Esophagus squamous epithelium (tissue), 5 donors: ENCODE data around the gene GPR146. TPM values are rescaled to one million over a fixed set of nuclear protein-coding genes. Genes with fewer than 3 reads are reported as not detected.

ENCODE experiments used
- DNase-seq: peaks from one replicate; lab custom pipeline; 2025; lab: John Stamatoyannopoulos, UW
- H3K27ac ChIP-seq, 4 donors: fragments of 200-600 bp; sonication (generic); one replicate each; pipeline ENCODE4 v1.5.1; 2016 to 2019; ENCODE audit warnings: mild to moderate bottlenecking in 1 of 4
- H3K27me3 ChIP-seq, 4 donors: fragments of 200-600 bp; sonication (generic); 1 replicate in 3 of 4; 2 replicates in 1 of 4; pipeline versions ENCODE4 v1.5.1 to v1.6.0; 2017 to 2021; ENCODE audit warnings: antibody characterized with exemption in 1 of 4
- H3K36me3 ChIP-seq, 3 donors: fragments of 200-600 bp; sonication (generic); one replicate each; pipeline ENCODE4 v1.5.1; 2016 to 2019
- H3K4me1 ChIP-seq, 3 donors: fragments of 200-600 bp; sonication (generic); one replicate each; pipeline ENCODE4 v1.5.1; 2017 to 2019
- H3K4me3 ChIP-seq, 4 donors: fragments of 200-600 bp; sonication (generic); 1 replicate in 3 of 4; 2 replicates in 1 of 4; pipeline ENCODE4 v1.5.1; 2016 to 2019; ENCODE audit warnings: mild to moderate bottlenecking in 2 of 4, moderate library complexity in 1 of 4
- H3K9me3 ChIP-seq, 3 donors: fragments of 200-600 bp; sonication (generic); one replicate each; pipeline ENCODE4 v1.5.1; 2016 to 2019
- CTCF ChIP-seq, 6 experiments: fragments of 450-650 bp in 4 of 6; fragments of 200-600 bp in 2 of 6; sonication (generic) in 2 of 6; IDR thresholded peaks; one replicate each; pipeline ENCODE4 v1.5.1; 2016 to 2019; ENCODE audit warnings: antibody characterized with exemption in 6 of 6, mild to moderate bottlenecking in 4 of 6, moderate library complexity in 4 of 6
- POLR2A ChIP-seq, 4 donors: fragments of 450-650 bp; IDR thresholded peaks; one replicate each; pipeline ENCODE4 v1.6.1; 2017; ENCODE audit warnings: antibody characterized with exemption in 4 of 4, mild to moderate bottlenecking in 4 of 4, moderate library complexity in 3 of 4
- WGBS, 2 donors: methylation state at CpG; one replicate each; pipeline ENCODE4 v1.1.5; 2018; 5-methylcytosine and 5-hydroxymethylcytosine counted together
- intact Hi-C: fragments of 100-400 bp; cut with DNase I; formaldehyde crosslinking; loops from one replicate; pipeline ENCODE4 v1.15.0; 2022
- total RNA-seq, 4 donors: library from RNA; depleted of rRNA; stranded (reverse); fragments of >200 nt; gene quantifications; one replicate each; pipeline ENCODE4 v1.1.0, GENCODE V29; 2016
- donor health status: DM: yes; HTN: yes; CAD: no.

The GPR146 gene
- total RNA-seq, 4 donors from 2014 or later: 1.1 to 12.8 (median 3.5) TPM

GRCh38 chr7:1090686-1091643, 46.6 kb downstream of the GPR146 start:
- Histone ChIP-seq H3K27me3 (no peaks in the 10 kb centered on the region), H3K36me3 (peaks cover 0 to 36% (median 6%) of the 10 kb centered on the region in 3 donors), H3K27ac (no peak overlapping the region), H3K4me1 (peaks cover 19 to 37% (median 28%) of the 10 kb centered on the region in 3 donors), H3K4me3 (no peak overlapping the region), H3K9me3 (no peaks in the 10 kb centered on the region)
- intact Hi-C loops: no loop called here
- WGBS, 2 donors: 73 to 78% methylated on average over 10 to 11 of the region's 28 CpGs
- DNase-seq: no peak
- TF ChIP-seq CTCF (IDR thresholded peaks at IDR 0.05) (no peak), POLR2A (IDR thresholded peaks at IDR 0.05) (no peak)

GRCh38 chr7:1091644-1092027, 47.3 kb downstream of the GPR146 start:
- H3K27ac ChIP-seq: no peak overlapping the region
- no peaks in the 10 kb centered on the region for H3K27me3 ChIP-seq
- no peak for DNase-seq
- peaks cover 0 to 36% (median 6%) of the 10 kb centered on the region in 3 donors for H3K36me3 ChIP-seq
- no peaks in the 10 kb centered on the region for H3K9me3 ChIP-seq
- intact Hi-C loops: no loop called here
- TF ChIP-seq POLR2A (IDR thresholded peaks at IDR 0.05) (no peak), CTCF (IDR thresholded peaks at IDR 0.05) (no peak)
- peaks cover 16 to 37% (median 23%) of the 10 kb centered on the region in 3 donors for H3K4me1 ChIP-seq
- WGBS, 2 donors: 96 to 98% methylated on average over 5 to 10 of the region's 18 CpGs
- H3K4me3 ChIP-seq: no peak overlapping the region

- intact Hi-C loops: no loop called here
- 94 to 97% methylated on average over 17 to 29 of the region's 40 CpGs for WGBS, 2 donors
- H3K4me1 ChIP-seq: peaks cover 10 to 33% (median 17%) of the 10 kb centered on the region in 3 donors
- H3K36me3 ChIP-seq: peaks cover 0 to 36% (median 6%) of the 10 kb centered on the region in 3 donors
- no peaks in the 10 kb centered on the region for H3K9me3 ChIP-seq
- TF ChIP-seq POLR2A (IDR thresholded peaks at IDR 0.05): no peak
- TF ChIP-seq CTCF (IDR thresholded peaks at IDR 0.05): no peak
- no peak overlapping the region for H3K4me3 ChIP-seq
- no peak for DNase-seq
- H3K27ac ChIP-seq: no peak overlapping the region
- no peaks in the 10 kb centered on the region for H3K27me3 ChIP-seq
Observed at GRCh38 chr7:1092161-1092632, 47.9 kb downstream of the GPR146 start.

GRCh38 chr7:1092806-1093501, 48.6 kb downstream of the GPR146 start:
- Histone ChIP-seq H3K27me3 (no peaks in the 10 kb centered on the region), H3K36me3 (peaks cover 0 to 36% (median 6%) of the 10 kb centered on the region in 3 donors), H3K4me3 (no peak overlapping the region), H3K4me1 (peaks cover 5 to 26% (median 10%) of the 10 kb centered on the region in 3 donors), H3K9me3 (no peaks in the 10 kb centered on the region), H3K27ac (no peak overlapping the region)
- intact Hi-C loops: no loop called here
- TF ChIP-seq CTCF (IDR thresholded peaks at IDR 0.05) (no peak), POLR2A (IDR thresholded peaks at IDR 0.05) (no peak)
- no peak for DNase-seq
- 87 to 100% methylated on average over 3 to 6 of the region's 40 CpGs for WGBS, 2 donors
